Tibial nerve (tissue), 4 donors: ENCODE data around the gene MBP.

Experiments used
- CTCF ChIP-seq, 5 experiments: fragments of 200-600 bp in 3 of 5; fragments of 450-650 bp in 2 of 5; sonication (generic) in 3 of 5; IDR thresholded peaks; one replicate each; pipeline ENCODE4 v1.5.1; 2016 to 2019; ENCODE audit warnings: antibody characterized with exemption in 5 of 5, mild to moderate bottlenecking in 3 of 5, moderate library complexity in 2 of 5
- EP300 ChIP-seq, 2 donors: sonication (generic); formaldehyde crosslinking; IDR thresholded peaks; one replicate each; pipeline ENCODE4 v1.6.1; 2017; ENCODE audit warnings: antibody characterized with exemption in 2 of 2, mild to moderate bottlenecking in 1 of 2
- POLR2A ChIP-seq, 2 donors: fragments of 450-650 bp; IDR thresholded peaks; one replicate each; pipeline ENCODE4 v1.6.1; 2017; ENCODE audit warnings: antibody characterized with exemption in 2 of 2, mild to moderate bottlenecking in 2 of 2, moderate library complexity in 2 of 2

GRCh38 chr18:77114152-77114414 is 18.5 kb downstream of the MBP start:
- TF ChIP-seq EP300 (IDR thresholded peaks at IDR 0.05) (no peak), CTCF (IDR thresholded peaks at IDR 0.05) (no peak), POLR2A (IDR thresholded peaks at IDR 0.05) (no peak)
